HCT116 (cell line): ENCODE results near the gene PGBD4. TPM values are rescaled to one million over a fixed set of nuclear protein-coding genes. Genes with fewer than 3 reads are reported as not detected.

ENCODE experiments used
- ATAC-seq: fragments of 200-7000 bp; cut with Tn5 transposase; 2 replicates; pipeline ENCODE4 v1.9.1; 2020; ENCODE audit warnings: mild to moderate bottlenecking, moderate library complexity
- BruUV-seq: library from RNA; stranded (reverse); fragments of 400-500 nt; replicated peaks from 2 replicates; lab custom pipeline; 2021; lab: Mats Ljungman, UMichigan
- CTCF ChIA-PET: fragments of 300-600 bp; sonication (Branson Sonifier 250); formaldehyde crosslinking; loops from one replicate; lab custom pipeline; 2021; ENCODE audit warnings: antibody characterized with exemption; lab: Charles Lee
- POLR2A ChIA-PET: fragments of 300-600, 350-600 bp; sonication (Branson Sonifier 250); formaldehyde crosslinking; loops from one replicate; lab custom pipeline; 2021; ENCODE audit warnings: antibody characterized with exemption; lab: Charles Lee
- RAD21 ChIA-PET, 2 experiments: fragments of 300-600 bp; sonication (Branson Sonifier 250); formaldehyde crosslinking; loops; one replicate each; lab custom pipeline; 2023; ENCODE audit warnings: low total read pairs in 2 of 2; ENCODE audit not compliant: uncharacterized antibody in 2 of 2, unreplicated experiment in 2 of 2, low non-redundant PET in 1 of 2; lab: Charles Lee
- DNase-seq: peaks from one replicate; pipeline ENCODE4 v3.0.0-alpha.2; 2010; ENCODE audit warnings: low read depth, low spot score
- H2AFZ ChIP-seq: fragments of 200-600 bp; shearing (Covaris generic), sonication (generic); 2 replicates; pipeline ENCODE4 v1.6.1; 2017; ENCODE audit warnings: low read depth, mixed run types, mixed read lengths, antibody characterized with exemption, low read length; ENCODE audit not compliant: poor library complexity, severe bottlenecking
- H3K27ac ChIP-seq: 2 replicates; pipeline ENCODE4 v1.5.1; 2012; ENCODE audit warnings: low read depth, low read length
- H3K27me3 ChIP-seq: fragments of 200-600 bp; sonication (generic); 2 replicates; pipeline ENCODE4 v1.6.1; 2016; ENCODE audit warnings: mixed run types, low read length, mixed read lengths; ENCODE audit not compliant: insufficient read depth
- H3K36me3 ChIP-seq, 2 experiments: fragments of 200-500 bp in 1 of 2; fragments of 200-600 bp in 1 of 2; sonication (Bioruptor generic) in 1 of 2; sonication (generic) in 1 of 2; 2 replicates each; pipeline versions ENCODE4 v1.5.1 to v1.6.1; 2014 to 2016; ENCODE audit warnings: low read length in 2 of 2, inconsistent platforms in 1 of 2, mixed read lengths in 1 of 2, mixed run types in 1 of 2; ENCODE audit not compliant: insufficient read depth in 2 of 2, control insufficient read depth in 1 of 2
- H3K4me1 ChIP-seq, 2 experiments: fragments of 200-600 bp in 1 of 2; sonication (generic) in 1 of 2; 2 replicates each; pipeline versions ENCODE4 v1.5.1 to v1.6.1; 2012 to 2017; ENCODE audit warnings: low read length in 2 of 2, inconsistent platforms in 1 of 2, mild to moderate bottlenecking in 1 of 2, mixed read lengths in 1 of 2, mixed run types in 1 of 2, moderate library complexity in 1 of 2; ENCODE audit not compliant: insufficient read depth in 2 of 2, control insufficient read depth in 1 of 2
- H3K4me2 ChIP-seq: fragments of 200-600 bp; sonication (generic); 2 replicates; pipeline ENCODE4 v1.6.1; 2017; ENCODE audit warnings: mixed run types, low read length, mixed read lengths
- H3K4me3 ChIP-seq, 2 experiments: fragments of 200-600 bp in 1 of 2; sonication (generic) in 1 of 2; replicated peaks in 1 of 2; 2 replicates each; pipeline ENCODE4 v1.5.1; 2011 to 2016; ENCODE audit warnings: low read length in 2 of 2, control low read depth in 1 of 2, low read depth in 1 of 2, mild to moderate bottlenecking in 1 of 2, mixed read lengths in 1 of 2, mixed run types in 1 of 2
- H3K79me2 ChIP-seq: fragments of 200-600 bp; sonication (generic); 2 replicates; pipeline ENCODE4 v1.6.1; 2017; ENCODE audit warnings: mild to moderate bottlenecking, mixed run types, low read length, moderate library complexity, mixed read lengths; ENCODE audit not compliant: insufficient read depth
- H3K9ac ChIP-seq: fragments of 200-600 bp; sonication (generic); 2 replicates; pipeline ENCODE4 v1.6.1; 2016; ENCODE audit warnings: low read length, mixed read lengths
- H3K9me2 ChIP-seq: fragments of 200-600 bp; sonication (generic), shearing (Covaris generic); 2 replicates; pipeline ENCODE4 v1.6.1; 2017; ENCODE audit warnings: mixed run types, mild to moderate bottlenecking, moderate library complexity; ENCODE audit not compliant: insufficient read depth
- H3K9me3 ChIP-seq, 2 experiments: fragments of 200-500 bp in 1 of 2; fragments of 200-600 bp in 1 of 2; sonication (Bioruptor generic) in 1 of 2; sonication (generic) in 1 of 2; 2 replicates each; pipeline ENCODE4 v1.6.1; 2014 to 2017; ENCODE audit warnings: low read length in 2 of 2, mixed read lengths in 2 of 2, inconsistent platforms in 1 of 2, low read depth in 1 of 2, mild to moderate bottlenecking in 1 of 2, mixed run types in 1 of 2, moderate library complexity in 1 of 2; ENCODE audit not compliant: control insufficient read depth in 1 of 2, insufficient read depth in 1 of 2
- H4K20me1 ChIP-seq: fragments of 200-600 bp; sonication (generic), shearing (Covaris generic); 2 replicates; pipeline ENCODE4 v1.6.1; 2017; ENCODE audit warnings: mixed run types, mild to moderate bottlenecking, moderate library complexity; ENCODE audit not compliant: insufficient read depth
- CBX3 ChIP-seq: IDR thresholded peaks from 2 replicates; pipeline ENCODE4 v1.6.1; 2012; ENCODE audit warnings: low read depth
- CEBPB ChIP-seq: IDR thresholded peaks from 2 replicates; pipeline ENCODE4 v1.6.1; 2012; ENCODE audit warnings: low read depth
- EGR1 ChIP-seq: IDR thresholded peaks from 2 replicates; pipeline ENCODE4 v1.6.1; 2012; ENCODE audit warnings: low read depth
- ELF1 ChIP-seq: IDR thresholded peaks from 2 replicates; pipeline ENCODE4 v1.6.1; 2012; ENCODE audit warnings: low read depth, borderline replicate concordance
- EZH2phosphoT487 ChIP-seq: fragments of 200-600 bp; IDR thresholded peaks from 2 replicates; pipeline ENCODE4 v1.6.1; 2018; ENCODE audit warnings: antibody characterized with exemption, borderline replicate concordance
- JUND ChIP-seq: IDR thresholded peaks from 2 replicates; pipeline ENCODE4 v1.6.1; 2012
- POLR2A ChIP-seq: IDR thresholded peaks from 2 replicates; pipeline ENCODE4 v1.7.0; 2011; ENCODE audit warnings: borderline replicate concordance; ENCODE audit not compliant: insufficient read depth, insufficient read length; ENCODE audit errors: extremely low read depth
- POLR2AphosphoS5 ChIP-seq: IDR thresholded peaks from 2 replicates; pipeline ENCODE4 v1.6.1; 2011; ENCODE audit warnings: mild to moderate bottlenecking, low read depth, low read length, moderate library complexity
- RAD21 ChIP-seq: IDR thresholded peaks from 2 replicates; pipeline ENCODE4 v1.6.1; 2012; ENCODE audit warnings: low read depth, mild to moderate bottlenecking
- SP1 ChIP-seq: IDR thresholded peaks from 2 replicates; pipeline ENCODE4 v1.6.1; 2012; ENCODE audit warnings: low read depth
- SRF ChIP-seq: IDR thresholded peaks from 2 replicates; pipeline ENCODE4 v1.6.1; 2012; ENCODE audit warnings: low read depth
- YY1 ChIP-seq: IDR thresholded peaks from 2 replicates; pipeline ENCODE4 v1.6.1; 2011; ENCODE audit warnings: low read length, low read depth, moderate library complexity, mild to moderate bottlenecking; ENCODE audit not compliant: insufficient replicate concordance; ENCODE audit errors: extremely low read depth
- ZFX ChIP-seq: fragments of 450-650 bp; IDR thresholded peaks from 2 replicates; pipeline ENCODE4 v1.6.1; 2017
- intact Hi-C: fragments of 100-400 bp; cut with micrococcal nuclease; formaldehyde crosslinking; loops from 2 replicates; pipeline ENCODE4 v1.10.0; 2022
- total RNA-seq: library from RNA; stranded (reverse); gene quantifications from one replicate; pipeline ENCODE4 v1.2.1, GENCODE V29; 2021; ENCODE audit not compliant: unreplicated experiment
- TF ChIP-seq, protein P1 (sequence below): IDR thresholded peaks from 2 replicates; pipeline ENCODE4 v1.6.1; 2012; ENCODE audit warnings: low read depth
- TF ChIP-seq, protein P2 (sequence below): IDR thresholded peaks from 2 replicates; pipeline ENCODE4 v1.6.1; 2011; ENCODE audit warnings: mild to moderate bottlenecking, low read length, moderate library complexity; ENCODE audit not compliant: insufficient replicate concordance; ENCODE audit errors: extremely low read depth
- TF ChIP-seq, protein P3 (sequence below), 3 experiments: fragments of 200-600 bp in 1 of 3; sonication (generic) in 1 of 3; IDR thresholded peaks in 2 of 3; conservative IDR thresholded peaks in 1 of 3; 2 replicates each; pipeline ENCODE4 v1.5.1; 2012 to 2017; ENCODE audit warnings: low read depth in 2 of 3, low read length in 2 of 3, antibody characterized with exemption in 1 of 3, borderline replicate concordance in 1 of 3, control low read depth in 1 of 3, mild to moderate bottlenecking in 1 of 3, mixed read lengths in 1 of 3, mixed run types in 1 of 3, moderate library complexity in 1 of 3; ENCODE audit not compliant: insufficient read depth in 1 of 3
- TF ChIP-seq, protein P4 (sequence below): IDR thresholded peaks from 2 replicates; pipeline ENCODE4 v1.6.1; 2012

PGBD4 gene
- total RNA-seq, 1 experiment from 2014 or later, result 0.96 TPM

DNA sequence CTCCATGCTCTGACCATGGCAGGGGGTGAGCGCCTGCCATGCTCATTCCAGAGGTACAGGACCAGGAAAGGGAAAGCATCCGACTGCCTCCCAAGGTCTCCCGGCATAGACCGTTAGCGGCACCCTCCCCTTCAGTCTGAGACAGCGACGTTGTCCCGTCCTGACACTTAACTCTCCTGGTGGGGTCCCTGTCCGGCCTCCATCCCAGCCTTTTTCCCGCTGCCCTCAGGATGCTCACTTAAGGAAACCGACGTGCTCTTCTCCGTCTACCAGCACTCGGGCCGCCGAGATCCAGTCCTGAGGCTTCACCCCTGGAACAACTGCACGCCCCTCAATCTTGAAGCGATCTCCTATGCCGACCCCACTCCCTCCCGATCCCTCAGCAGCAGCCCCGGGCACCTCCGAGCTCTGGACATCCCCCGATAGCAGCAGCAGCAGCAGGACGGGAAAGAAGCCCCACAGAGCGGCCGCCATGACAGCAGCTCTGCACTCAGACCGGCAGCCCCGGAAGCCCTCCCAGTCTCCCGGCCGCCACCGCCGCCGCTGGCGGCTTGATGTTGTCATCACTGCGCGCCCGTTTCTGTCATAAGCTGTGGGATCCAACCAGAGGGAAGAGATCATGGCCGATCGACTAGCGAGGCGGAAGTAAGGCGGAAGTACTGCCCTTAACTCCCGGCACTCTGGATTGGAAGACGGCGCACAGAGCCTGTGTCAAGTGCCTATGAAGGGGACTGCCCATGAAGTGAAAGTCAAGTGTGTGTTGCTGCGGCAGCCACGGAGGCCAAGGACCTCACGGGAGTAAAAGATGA, at the start of gene PGBD4, which contains the start of gene EMC7 (continued):
- TF ChIP-seq EGR1, result peak; percentile 49; the same call in 1 of the 2 replicates
- TF ChIP-seq POLR2AphosphoS5, result peak; percentile 80

DNA sequence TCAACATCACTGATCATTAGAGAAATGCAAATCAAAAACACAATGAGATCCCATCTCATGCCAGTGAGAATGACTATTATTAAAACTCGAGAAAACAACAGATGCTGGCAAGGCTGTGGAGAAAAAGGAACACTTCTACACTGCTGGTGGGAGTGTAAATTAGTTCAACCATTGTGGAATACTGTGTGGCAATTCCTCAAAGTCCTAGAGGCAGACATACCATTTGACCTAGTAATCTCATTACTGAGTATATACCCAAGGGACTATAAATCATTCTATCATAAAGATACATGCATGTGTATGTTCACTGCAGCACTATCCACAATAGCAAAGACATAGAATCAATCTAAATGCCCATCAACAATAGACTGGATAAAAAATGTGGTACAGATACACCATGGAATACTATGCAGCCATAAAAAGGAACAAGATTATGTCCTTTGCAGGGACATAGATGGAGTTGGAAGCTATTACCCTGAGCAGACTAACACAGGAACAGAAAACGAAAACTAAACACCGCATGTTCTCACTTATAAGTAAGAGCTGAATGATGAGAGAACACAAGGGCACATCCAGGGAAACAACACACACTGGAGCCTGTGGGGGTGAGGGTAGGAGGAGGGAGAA, 47.7 kb upstream of the PGBD4 start:
- ChIA-PET POLR2A (no interaction called here), RAD21 (no interaction called here), CTCF (no interaction called here)
- Histone ChIP-seq H3K4me3 (no peak overlapping the region), H3K4me2 (no peak overlapping the region), H3K4me1 (no peaks in the 10 kb centered on the region), H2AFZ (no peak overlapping the region), H3K79me2 (no peaks in the 10 kb centered on the region), H3K27me3 (no peaks in the 10 kb centered on the region), H3K9me3 (no peaks in the 10 kb centered on the region), H3K27ac (no peak overlapping the region), H3K36me3 (no peaks in the 10 kb centered on the region), H3K9ac (no peak overlapping the region), H3K9me2 (no peaks in the 10 kb centered on the region), H4K20me1 (no peaks in the 10 kb centered on the region)
- ATAC-seq (no peak), DNase-seq (no peak)
- intact Hi-C loops, result no loop called here
- BruUV-seq, result no TSS peak
- TF ChIP-seq CBX3 (no peak), POLR2AphosphoS5 (no peak), SP1 (no peak), JUND (no peak), YY1 (no peak), ZFX (no peak), EZH2phosphoT487 (no peak), SRF (no peak), CEBPB (no peak), RAD21 (no peak), ELF1 (no peak), POLR2A (no peak), EGR1 (no peak)
- TF ChIP-seq, protein P1, sequence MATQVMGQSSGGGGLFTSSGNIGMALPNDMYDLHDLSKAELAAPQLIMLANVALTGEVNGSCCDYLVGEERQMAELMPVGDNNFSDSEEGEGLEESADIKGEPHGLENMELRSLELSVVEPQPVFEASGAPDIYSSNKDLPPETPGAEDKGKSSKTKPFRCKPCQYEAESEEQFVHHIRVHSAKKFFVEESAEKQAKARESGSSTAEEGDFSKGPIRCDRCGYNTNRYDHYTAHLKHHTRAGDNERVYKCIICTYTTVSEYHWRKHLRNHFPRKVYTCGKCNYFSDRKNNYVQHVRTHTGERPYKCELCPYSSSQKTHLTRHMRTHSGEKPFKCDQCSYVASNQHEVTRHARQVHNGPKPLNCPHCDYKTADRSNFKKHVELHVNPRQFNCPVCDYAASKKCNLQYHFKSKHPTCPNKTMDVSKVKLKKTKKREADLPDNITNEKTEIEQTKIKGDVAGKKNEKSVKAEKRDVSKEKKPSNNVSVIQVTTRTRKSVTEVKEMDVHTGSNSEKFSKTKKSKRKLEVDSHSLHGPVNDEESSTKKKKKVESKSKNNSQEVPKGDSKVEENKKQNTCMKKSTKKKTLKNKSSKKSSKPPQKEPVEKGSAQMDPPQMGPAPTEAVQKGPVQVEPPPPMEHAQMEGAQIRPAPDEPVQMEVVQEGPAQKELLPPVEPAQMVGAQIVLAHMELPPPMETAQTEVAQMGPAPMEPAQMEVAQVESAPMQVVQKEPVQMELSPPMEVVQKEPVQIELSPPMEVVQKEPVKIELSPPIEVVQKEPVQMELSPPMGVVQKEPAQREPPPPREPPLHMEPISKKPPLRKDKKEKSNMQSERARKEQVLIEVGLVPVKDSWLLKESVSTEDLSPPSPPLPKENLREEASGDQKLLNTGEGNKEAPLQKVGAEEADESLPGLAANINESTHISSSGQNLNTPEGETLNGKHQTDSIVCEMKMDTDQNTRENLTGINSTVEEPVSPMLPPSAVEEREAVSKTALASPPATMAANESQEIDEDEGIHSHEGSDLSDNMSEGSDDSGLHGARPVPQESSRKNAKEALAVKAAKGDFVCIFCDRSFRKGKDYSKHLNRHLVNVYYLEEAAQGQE, result no peak
- TF ChIP-seq, protein P2, sequence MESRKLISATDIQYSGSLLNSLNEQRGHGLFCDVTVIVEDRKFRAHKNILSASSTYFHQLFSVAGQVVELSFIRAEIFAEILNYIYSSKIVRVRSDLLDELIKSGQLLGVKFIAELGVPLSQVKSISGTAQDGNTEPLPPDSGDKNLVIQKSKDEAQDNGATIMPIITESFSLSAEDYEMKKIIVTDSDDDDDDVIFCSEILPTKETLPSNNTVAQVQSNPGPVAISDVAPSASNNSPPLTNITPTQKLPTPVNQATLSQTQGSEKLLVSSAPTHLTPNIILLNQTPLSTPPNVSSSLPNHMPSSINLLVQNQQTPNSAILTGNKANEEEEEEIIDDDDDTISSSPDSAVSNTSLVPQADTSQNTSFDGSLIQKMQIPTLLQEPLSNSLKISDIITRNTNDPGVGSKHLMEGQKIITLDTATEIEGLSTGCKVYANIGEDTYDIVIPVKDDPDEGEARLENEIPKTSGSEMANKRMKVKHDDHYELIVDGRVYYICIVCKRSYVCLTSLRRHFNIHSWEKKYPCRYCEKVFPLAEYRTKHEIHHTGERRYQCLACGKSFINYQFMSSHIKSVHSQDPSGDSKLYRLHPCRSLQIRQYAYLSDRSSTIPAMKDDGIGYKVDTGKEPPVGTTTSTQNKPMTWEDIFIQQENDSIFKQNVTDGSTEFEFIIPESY, result no peak
- TF ChIP-seq, protein P3, sequence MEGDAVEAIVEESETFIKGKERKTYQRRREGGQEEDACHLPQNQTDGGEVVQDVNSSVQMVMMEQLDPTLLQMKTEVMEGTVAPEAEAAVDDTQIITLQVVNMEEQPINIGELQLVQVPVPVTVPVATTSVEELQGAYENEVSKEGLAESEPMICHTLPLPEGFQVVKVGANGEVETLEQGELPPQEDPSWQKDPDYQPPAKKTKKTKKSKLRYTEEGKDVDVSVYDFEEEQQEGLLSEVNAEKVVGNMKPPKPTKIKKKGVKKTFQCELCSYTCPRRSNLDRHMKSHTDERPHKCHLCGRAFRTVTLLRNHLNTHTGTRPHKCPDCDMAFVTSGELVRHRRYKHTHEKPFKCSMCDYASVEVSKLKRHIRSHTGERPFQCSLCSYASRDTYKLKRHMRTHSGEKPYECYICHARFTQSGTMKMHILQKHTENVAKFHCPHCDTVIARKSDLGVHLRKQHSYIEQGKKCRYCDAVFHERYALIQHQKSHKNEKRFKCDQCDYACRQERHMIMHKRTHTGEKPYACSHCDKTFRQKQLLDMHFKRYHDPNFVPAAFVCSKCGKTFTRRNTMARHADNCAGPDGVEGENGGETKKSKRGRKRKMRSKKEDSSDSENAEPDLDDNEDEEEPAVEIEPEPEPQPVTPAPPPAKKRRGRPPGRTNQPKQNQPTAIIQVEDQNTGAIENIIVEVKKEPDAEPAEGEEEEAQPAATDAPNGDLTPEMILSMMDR (IDR thresholded peaks at IDR 0.05 in 2 of 3, conservative IDR thresholded peaks at IDR 0.05 in 1 of 3; ENCODE audit: borderline replicate concordance in 1 of 3, insufficient read depth in 1 of 3, low read depth in 2 of 3, low read length in 2 of 3), result no peak
- TF ChIP-seq, protein P4, sequence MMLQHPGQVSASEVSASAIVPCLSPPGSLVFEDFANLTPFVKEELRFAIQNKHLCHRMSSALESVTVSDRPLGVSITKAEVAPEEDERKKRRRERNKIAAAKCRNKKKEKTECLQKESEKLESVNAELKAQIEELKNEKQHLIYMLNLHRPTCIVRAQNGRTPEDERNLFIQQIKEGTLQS, result no peak
